Measurements from ENCODE around the gene BCL2. TPM values are rescaled to one million over a fixed set of nuclear protein-coding genes. Genes with fewer than 3 reads are reported as not detected.

Gene BCL2
- total and polyA plus RNA-seq, 9 of the 15 experiments (the other 6 are each of a cell fraction or from before 2014, with no cell fraction given) = 0.10 to 1.1 (median 0.65) TPM

- no peak overlapping the region for H2AFZ ChIP-seq (ENCODE audit: low read depth, low read length)
- H3K79me2 ChIP-seq (ENCODE audit: control insufficient read depth, insufficient read depth, low read length) = no peaks in the 10 kb centered on the region
- no peaks in the 10 kb centered on the region for H3K4me1 ChIP-seq (replicated peaks in 1 of 2; ENCODE audit: control insufficient read depth in 2 of 2, insufficient read depth in 2 of 2, low read length in 2 of 2)
- POLR2A ChIA-PET = no interaction called here
- intact Hi-C loops (cut with micrococcal nuclease) = no loop called here
- no peak overlapping the region for H3K4me3 ChIP-seq
- CTCF ChIA-PET (ENCODE audit: low intra/inter-chr PET ratio) = no interaction called here
- BruUV-seq (replicated peaks) = no TSS peak
- in situ Hi-C loops (cut with MboI) = no loop called here
- no peaks in the 10 kb centered on the region for H3K9me1 ChIP-seq (ENCODE audit: control insufficient read depth, insufficient read depth, low read length)
- no peak overlapping the region for H3K9ac ChIP-seq (ENCODE audit: insufficient read depth in 1 of 2, low read depth in 2 of 2, low read length in 2 of 2)
- FAIRE-seq = no peak
- DNase-seq (ENCODE audit: extremely low read depth in 1 of 4, low spot score in 3 of 4) = no peak
- H3K27me3 ChIP-seq (ENCODE audit: control insufficient read depth in 2 of 2, insufficient read depth in 2 of 2, low read length in 2 of 2) = no peaks in the 10 kb centered on the region
- WGBS (ENCODE audit: insufficient coverage, low coverage, missing lambda C conversion rate) = 19% methylated on average over 7 of the region's 9 CpGs
- H3K27ac ChIP-seq (ENCODE audit: extremely low read depth, low read depth, low read length) = no peak overlapping the region
- H3K9me3 ChIP-seq (replicated peaks; ENCODE audit: control insufficient read depth, insufficient read depth, low read depth, low read length) = no peaks in the 10 kb centered on the region
- H3K4me2 ChIP-seq (ENCODE audit: insufficient read depth, low read length) = no peak overlapping the region
- H4K20me1 ChIP-seq (replicated peaks; ENCODE audit: control insufficient read depth, insufficient read depth, low read length) = no peaks in the 10 kb centered on the region
- no peaks in the 10 kb centered on the region for H3K36me3 ChIP-seq (ENCODE audit: control insufficient read depth, insufficient read depth, low read length)
- no peak for ATAC-seq
- TF ChIP-seq ARID3B (CRISPR knock-in tag; IDR thresholded peaks at IDR 0.05; ENCODE audit: borderline replicate concordance) (no peak), FOXA3 (CRISPR knock-in tag; conservative IDR thresholded peaks at IDR 0.05 in 1 of 2, IDR thresholded peaks at IDR 0.05 in 1 of 2) (no peak), GTF2B (IDR thresholded peaks at IDR 0.05; ENCODE audit: extremely low read depth, insufficient read length) (no peak), CBX5 (IDR thresholded peaks at IDR 0.05; ENCODE audit: borderline replicate concordance, low read depth) (no peak), CEBPG (CRISPR knock-in tag; IDR thresholded peaks at IDR 0.05) (no peak), CEBPG (tag; conservative IDR thresholded peaks at IDR 0.05 in 1 of 2, IDR thresholded peaks at IDR 0.05 in 1 of 2) (no peak), COPS2 (conservative IDR thresholded peaks at IDR 0.05) (no peak), HOXB6 (CRISPR knock-in tag; IDR thresholded peaks at IDR 0.05; ENCODE audit: borderline replicate concordance) (no peak), ZNF76 (CRISPR knock-in tag; IDR thresholded peaks at IDR 0.05; ENCODE audit: borderline replicate concordance) (no peak)
These were observed 80.9 kb downstream of the BCL2 start for GRCh38 chr18:63238693-63239075.

All from K562 (cell line).